Vagina (tissue), 2 donors: ENCODE data around the gene LY86. TPM values are rescaled to one million over a fixed set of nuclear protein-coding genes. Genes with fewer than 3 reads are reported as not detected.
A peak's percentile ranks its signal among the peaks of the same experiment; 100 is the strongest.

Experiments
- DNase-seq, 2 donors: peaks; one replicate each; pipeline ENCODE4 v3.0.0-alpha.2; 2017; ENCODE audit errors: extremely low spot score in 2 of 2
- H3K27ac ChIP-seq: fragments of 200-600 bp; sonication (generic); one replicate; pipeline ENCODE4 v1.5.1; 2019
- H3K27me3 ChIP-seq: fragments of 200-600 bp; sonication (generic); one replicate; pipeline ENCODE4 v1.5.1; 2019
- H3K36me3 ChIP-seq, 2 donors: fragments of 200-600 bp; sonication (generic); one replicate each; pipeline ENCODE4 v1.5.1; 2017 to 2019
- H3K4me1 ChIP-seq: fragments of 200-600 bp; sonication (generic); one replicate; pipeline ENCODE4 v1.5.1; 2019
- H3K4me3 ChIP-seq, 2 donors: fragments of 200-600 bp; sonication (generic); 1 replicate in 1 of 2; 2 replicates in 1 of 2; pipeline ENCODE4 v1.5.1; 2016 to 2019
- H3K9me3 ChIP-seq: fragments of 200-600 bp; sonication (generic); one replicate; pipeline ENCODE4 v1.5.1; 2019
- CTCF ChIP-seq, 3 experiments: fragments of 450-650 bp in 2 of 3; fragments of 200-600 bp in 1 of 3; sonication (generic) in 1 of 3; IDR thresholded peaks; one replicate each; pipeline ENCODE4 v1.5.1; 2017 to 2019; ENCODE audit warnings: antibody characterized with exemption in 3 of 3, mild to moderate bottlenecking in 2 of 3, moderate library complexity in 2 of 3
- POLR2A ChIP-seq, 2 donors: fragments of 450-650 bp; IDR thresholded peaks; one replicate each; pipeline ENCODE4 v1.6.1; 2017; ENCODE audit warnings: antibody characterized with exemption in 2 of 2, mild to moderate bottlenecking in 2 of 2, moderate library complexity in 2 of 2
- POLR2AphosphoS5 ChIP-seq, 2 donors: sonication (generic); formaldehyde crosslinking; IDR thresholded peaks; one replicate each; pipeline ENCODE4 v1.9.0; 2017; ENCODE audit warnings: antibody characterized with exemption in 2 of 2, mild to moderate bottlenecking in 2 of 2, low read depth in 1 of 2; ENCODE audit not compliant: insufficient read depth in 1 of 2
- intact Hi-C: fragments of 100-400 bp; cut with DNase I; formaldehyde crosslinking; loops from one replicate; pipeline ENCODE4 v1.15.1; 2023
- total RNA-seq: library from RNA; depleted of rRNA; stranded (reverse); fragments of >200 nt; gene quantifications from one replicate; pipeline ENCODE4 v1.2.3, GENCODE V29; 2016

Gene LY86
- total RNA-seq: 4.9 TPM

- TF ChIP-seq POLR2AphosphoS5 (IDR thresholded peaks at IDR 0.05; ENCODE audit: insufficient read depth in 1 of 2, low read depth in 1 of 2) (peak in 1 of 2 donors; percentile 29), POLR2A (IDR thresholded peaks at IDR 0.05) (no peak)
These were observed at the start of gene LY86 for GRCh38 chr6:6588064-6588923. Gene LY86 (plus strand): TSS chr6:6588720. CDS start chr6:6588735, 15 bp downstream.

GRCh38 chr6:6539036-6539435 lies 49.5 kb upstream of the LY86 start:
- Histone ChIP-seq H3K36me3 (no peaks in the 10 kb centered on the region), H3K27me3 (no peaks in the 10 kb centered on the region), H3K4me3 (no peak overlapping the region), H3K4me1 (no peaks in the 10 kb centered on the region), H3K27ac (no peak overlapping the region), H3K9me3 (no peaks in the 10 kb centered on the region)
- intact Hi-C loops: no loop called here
- DNase-seq: no peak
- TF ChIP-seq CTCF (IDR thresholded peaks at IDR 0.05): no peak
- no peak for TF ChIP-seq POLR2A (IDR thresholded peaks at IDR 0.05)
- no peak for TF ChIP-seq POLR2AphosphoS5 (IDR thresholded peaks at IDR 0.05; ENCODE audit: insufficient read depth in 1 of 2, low read depth in 1 of 2)

More at GRCh38 chr6:6588064-6588923, at the start of gene LY86:
- no peak for DNase-seq
- H3K4me3 ChIP-seq: no peak within 1 kb of the TSS
- H3K36me3 ChIP-seq: no peaks in the 10 kb centered on the region
- intact Hi-C loops: no loop called here
- H3K9me3 ChIP-seq: no peaks in the 10 kb centered on the region
- H3K4me1 ChIP-seq: no peaks in the 10 kb centered on the region
- no peaks in the 10 kb centered on the region for H3K27me3 ChIP-seq
- no peak within 1 kb of the TSS for H3K27ac ChIP-seq

GRCh38 chr6:6542357-6542756 lies 46.2 kb upstream of the LY86 start:
- no peak for TF ChIP-seq CTCF (IDR thresholded peaks at IDR 0.05)
- TF ChIP-seq POLR2AphosphoS5 (IDR thresholded peaks at IDR 0.05; ENCODE audit: insufficient read depth in 1 of 2, low read depth in 1 of 2): no peak
- TF ChIP-seq POLR2A (IDR thresholded peaks at IDR 0.05): no peak
- Histone ChIP-seq H3K36me3 (no peaks in the 10 kb centered on the region), H3K27ac (no peak overlapping the region), H3K9me3 (no peaks in the 10 kb centered on the region), H3K4me1 (peaks cover 14% of the 10 kb centered on the region), H3K4me3 (no peak overlapping the region), H3K27me3 (no peaks in the 10 kb centered on the region)
- intact Hi-C loops: loop anchor here (10.0 kb wide), 1 partner anchor 1398 kb away; no protein-coding TSS in a partner anchor
- DNase-seq: no peak

GRCh38 chr6:6543181-6543879 lies 45.2 kb upstream of the LY86 start:
- intact Hi-C loops: loop anchor here (10.0 kb wide), 1 partner anchor 1399 kb away; no protein-coding TSS in a partner anchor
- no peak for DNase-seq
- Histone ChIP-seq H3K27ac (no peak overlapping the region), H3K27me3 (no peaks in the 10 kb centered on the region), H3K9me3 (no peaks in the 10 kb centered on the region), H3K4me3 (no peak overlapping the region), H3K36me3 (no peaks in the 10 kb centered on the region), H3K4me1 (peaks cover 14% of the 10 kb centered on the region)
- TF ChIP-seq POLR2A (IDR thresholded peaks at IDR 0.05) (no peak), CTCF (IDR thresholded peaks at IDR 0.05) (no peak), POLR2AphosphoS5 (IDR thresholded peaks at IDR 0.05; ENCODE audit: insufficient read depth in 1 of 2, low read depth in 1 of 2) (no peak)

GRCh38 chr6:6545616-6546317 lies 42.8 kb upstream of the LY86 start:
- no peaks in the 10 kb centered on the region for H3K36me3 ChIP-seq
- TF ChIP-seq POLR2A (IDR thresholded peaks at IDR 0.05) (no peak), CTCF (IDR thresholded peaks at IDR 0.05) (no peak), POLR2AphosphoS5 (IDR thresholded peaks at IDR 0.05; ENCODE audit: insufficient read depth in 1 of 2, low read depth in 1 of 2) (no peak)
- H3K27ac ChIP-seq: no peak overlapping the region
- no peaks in the 10 kb centered on the region for H3K27me3 ChIP-seq
- intact Hi-C loops: loop anchor here (10.0 kb wide), 1 partner anchor 1401 kb away; no protein-coding TSS in a partner anchor
- peaks cover 14% of the 10 kb centered on the region for H3K4me1 ChIP-seq
- DNase-seq: no peak
- H3K9me3 ChIP-seq: no peaks in the 10 kb centered on the region
- H3K4me3 ChIP-seq: peak overlapping the region; percentile 37 to 49
